Dedifferentiated amniotic fluid mesenchymal stem cell (primary cell): ENCODE results near the gene NDUFS7.
A peak's percentile ranks its signal among the peaks of the same experiment; 100 is the strongest.

Source experiments
- DNase-seq: peaks from one replicate; pipeline ENCODE4 v3.0.0-alpha.2; 2016; ENCODE audit errors: extremely low spot score

The NDUFS7 gene

DNA sequence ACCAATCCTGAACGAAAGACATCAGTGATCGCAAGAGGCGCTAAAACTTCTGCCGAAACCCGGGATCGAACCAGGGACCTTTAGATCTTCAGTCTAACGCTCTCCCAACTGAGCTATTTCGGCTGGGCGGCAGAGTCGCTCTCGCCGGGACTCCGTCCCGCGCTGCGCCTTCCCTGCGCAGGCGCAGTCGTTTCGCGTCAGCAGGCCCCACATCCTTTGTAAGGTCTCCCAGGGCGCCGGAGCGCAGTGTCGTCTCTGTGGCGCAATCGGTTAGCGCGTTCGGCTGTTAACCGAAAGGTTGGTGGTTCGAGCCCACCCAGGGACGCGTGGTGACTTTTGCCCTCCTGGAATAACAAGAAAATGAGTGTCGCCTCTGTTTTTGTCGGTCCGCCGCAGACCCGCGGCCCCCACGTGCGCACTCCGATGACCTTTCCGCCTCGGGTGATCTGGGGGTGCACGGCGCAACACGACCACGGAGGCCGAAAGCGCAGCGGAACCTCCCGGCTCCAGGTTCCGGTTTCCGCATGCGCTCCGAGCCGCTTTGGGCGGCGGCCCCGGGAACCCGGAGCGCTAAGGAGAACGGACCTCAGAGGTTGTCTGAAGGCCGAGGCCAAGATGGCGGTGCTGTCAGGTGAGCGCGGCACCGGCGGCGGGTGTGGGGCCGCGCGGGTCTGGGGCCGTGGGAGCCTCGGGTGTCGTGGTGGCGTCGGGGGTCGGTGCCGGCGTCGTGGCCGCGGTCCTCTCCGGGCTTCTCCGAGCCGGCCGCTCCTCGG lies at the start of gene NDUFS7:
Gene NDUFS7 (plus strand): TSS at position 596 of the 773 bp plus-strand sequence. CDS start 20 bp downstream, at position 616.
- peak; percentile 84 for DNase-seq

GRCh38 chr19:1336079-1336684 lies 47.5 kb upstream of the NDUFS7 start:
- DNase-seq: no peak

- no peak for DNase-seq
Measured at GRCh38 chr19:1340681-1341469, 42.8 kb upstream of the NDUFS7 start.

DNA sequence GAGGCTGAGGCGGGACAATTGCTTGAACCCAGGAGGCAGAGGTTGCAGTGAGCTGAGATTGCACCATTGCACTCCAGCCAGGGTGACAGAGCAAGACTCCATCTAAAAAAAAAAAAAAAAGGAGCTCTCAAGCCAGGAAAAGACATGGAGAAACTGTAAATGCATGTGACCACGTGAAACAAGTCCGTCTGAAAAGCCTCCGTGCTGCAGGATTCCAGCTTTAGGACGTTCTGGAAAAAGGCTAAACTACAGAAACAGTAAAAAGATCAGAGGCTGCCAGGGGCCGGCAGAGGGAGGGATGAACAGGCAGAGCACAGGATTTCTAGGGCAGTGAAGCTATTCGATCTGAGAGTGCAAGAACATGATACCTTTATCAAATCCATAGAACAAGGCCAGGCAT lies 40.7 kb upstream of the NDUFS7 start:
- DNase-seq: no peak

GRCh38 chr19:1349211-1349610 lies 34.5 kb upstream of the NDUFS7 start:
- no peak for DNase-seq

DNA sequence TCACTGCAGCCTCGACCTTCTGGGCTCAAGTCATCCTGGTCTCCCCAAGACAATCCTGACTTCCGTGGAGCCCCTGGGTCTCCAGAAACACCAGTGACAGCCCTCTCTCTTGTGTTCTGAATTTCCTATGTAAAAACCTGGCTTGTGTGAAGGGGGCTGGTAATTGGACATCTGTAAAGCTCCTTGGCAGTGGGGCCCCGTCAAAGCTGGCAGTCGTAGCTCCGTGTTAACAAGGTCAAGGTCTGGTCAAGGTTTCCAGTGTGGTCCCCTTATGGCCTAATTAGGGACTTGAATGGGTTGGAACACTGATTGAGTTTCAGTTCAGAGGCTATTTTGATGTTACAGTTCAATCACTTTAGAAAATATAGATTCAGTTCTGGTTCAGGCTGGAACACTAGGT lies 32.8 kb upstream of the NDUFS7 start:
- no peak for DNase-seq

GRCh38 chr19:1351381-1351851 lies 32.3 kb upstream of the NDUFS7 start:
- DNase-seq: no peak

DNA sequence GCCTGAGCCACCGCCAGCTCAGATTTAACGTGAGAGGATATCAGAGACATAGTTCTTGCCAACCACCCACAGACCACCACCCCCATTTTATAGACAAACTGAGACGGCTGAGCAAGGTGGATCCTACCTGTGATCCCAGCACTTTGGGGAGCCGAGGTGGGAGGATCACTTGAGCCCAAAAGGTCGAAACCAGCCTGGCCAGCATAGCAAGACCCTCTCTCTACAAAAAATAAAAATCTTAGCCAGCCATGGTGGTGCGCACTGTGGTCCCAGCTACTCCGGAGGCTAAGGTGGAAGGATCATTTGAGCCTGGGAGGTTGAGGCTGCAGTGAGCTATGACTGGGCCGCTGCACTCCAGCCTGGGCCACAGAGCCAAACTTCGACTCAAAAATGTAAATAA lies 30.6 kb upstream of the NDUFS7 start:
- no peak for DNase-seq

- DNase-seq: no peak
Measured at GRCh38 chr19:1354970-1355567, 28.6 kb upstream of the NDUFS7 start.

DNA sequence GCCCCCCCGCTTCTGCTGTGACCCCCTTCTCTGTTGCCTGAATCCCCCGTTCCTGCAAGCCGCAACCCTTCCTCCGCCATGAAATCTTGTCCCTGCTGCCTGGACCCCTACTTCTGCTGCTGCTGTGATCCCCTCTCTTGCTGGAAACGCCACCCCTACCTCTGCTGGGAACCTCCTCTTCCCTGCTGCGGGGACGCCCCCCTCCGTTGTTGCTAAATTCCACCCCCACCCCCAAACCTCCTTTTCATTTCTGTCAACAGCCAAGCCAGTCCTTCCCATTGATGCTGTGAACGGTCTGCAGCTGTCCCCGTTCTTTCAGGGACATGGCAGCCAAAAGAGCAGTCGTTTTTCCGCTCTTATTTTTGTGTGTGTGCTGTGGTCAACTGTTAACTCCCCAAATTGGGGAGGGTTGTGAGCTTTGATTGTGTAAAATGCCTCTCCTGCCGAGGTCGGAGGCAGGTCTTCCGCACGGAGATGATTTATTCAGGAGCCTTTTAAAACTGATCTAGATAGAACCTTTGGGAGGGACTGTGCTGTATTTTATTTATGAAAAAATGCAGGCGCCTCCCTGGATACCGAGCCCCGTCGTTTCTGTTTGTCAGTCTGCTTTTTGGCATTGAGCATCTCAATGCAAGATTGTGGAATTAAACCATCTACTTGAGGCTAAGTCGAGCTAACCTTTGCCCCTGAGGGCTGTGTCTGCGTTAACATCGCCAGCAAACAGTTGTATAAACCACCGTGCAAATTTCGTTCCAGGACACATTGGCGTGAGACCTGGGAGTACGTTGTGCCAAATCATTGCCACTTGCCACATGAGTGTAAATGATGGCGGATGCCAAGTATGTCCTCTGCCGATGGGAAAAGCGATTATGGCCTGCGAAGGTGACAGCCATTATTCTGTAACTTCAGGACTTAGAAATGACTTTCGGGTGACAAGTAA lies 27.9 kb upstream of the NDUFS7 start:
- no peak for DNase-seq

- DNase-seq: no peak
Measured at GRCh38 chr19:1356508-1356865, 27.2 kb upstream of the NDUFS7 start.

GRCh38 chr19:1357531-1358109 lies 26.1 kb upstream of the NDUFS7 start:
- DNase-seq: no peak

GRCh38 chr19:1360126-1360817 lies 23.4 kb upstream of the NDUFS7 start:
- no peak for DNase-seq

- DNase-seq: peak; percentile 74
Measured at GRCh38 chr19:1360818-1361461, 22.8 kb upstream of the NDUFS7 start.

DNA sequence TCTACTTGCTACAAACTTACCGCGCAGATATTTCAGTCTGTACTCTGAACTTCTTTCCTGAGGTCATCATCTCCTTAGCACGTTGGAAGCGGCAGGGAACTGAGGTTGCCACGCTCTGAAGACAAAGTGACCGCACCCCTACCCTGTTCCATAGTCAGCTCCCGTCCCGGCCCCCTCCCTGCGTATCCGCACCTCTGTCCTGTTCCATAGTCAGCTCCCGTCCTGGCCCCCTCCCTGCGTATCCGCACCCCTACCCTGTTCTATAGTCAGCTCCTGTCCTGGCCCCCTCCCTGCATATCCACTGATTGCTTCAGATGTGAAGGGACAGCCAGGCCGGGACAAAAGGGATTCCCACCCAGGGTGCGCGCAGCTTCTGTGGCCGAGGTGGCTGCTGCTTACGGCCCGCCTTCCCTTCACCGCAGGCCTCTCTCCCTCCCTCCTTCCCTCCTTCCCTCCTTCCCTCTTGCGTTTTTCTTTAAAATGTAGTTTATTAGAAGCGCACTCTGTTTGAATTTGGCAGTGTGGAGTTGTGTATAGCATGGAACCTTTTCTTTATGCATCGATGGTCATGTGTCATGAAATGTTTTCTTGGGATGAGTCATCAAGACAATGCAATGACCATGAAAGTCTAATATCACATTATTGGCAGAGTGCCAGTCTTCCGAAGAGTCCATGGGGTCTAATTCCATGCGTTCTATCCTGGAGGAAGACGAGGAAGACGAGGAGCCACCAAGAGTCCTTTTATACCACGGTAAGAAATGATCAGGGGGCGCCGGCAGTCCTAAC lies 21.9 kb upstream of the NDUFS7 start:
- DNase-seq: peak; percentile 48

- no peak for DNase-seq
Measured at GRCh38 chr19:1362387-1363257, 21.1 kb upstream of the NDUFS7 start.

DNA sequence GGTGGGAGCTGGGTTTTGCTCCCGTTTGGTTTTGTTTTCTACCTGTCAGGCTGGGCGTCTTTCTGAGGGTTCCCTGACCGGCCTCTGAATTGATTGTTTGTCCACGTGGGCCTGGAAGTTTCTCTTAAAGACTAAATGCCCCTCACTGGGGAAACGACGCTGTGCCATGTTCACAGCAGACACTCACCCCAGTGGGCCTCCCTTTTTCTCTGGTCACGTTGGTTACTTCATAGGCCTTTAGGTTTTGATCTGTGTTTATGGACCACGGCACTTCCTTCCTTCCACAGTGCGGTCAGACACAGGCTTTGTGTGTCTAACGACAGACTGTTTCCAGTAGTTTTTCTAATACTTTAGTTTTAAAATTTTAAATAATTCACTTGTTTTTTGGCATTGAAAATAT lies 20.1 kb upstream of the NDUFS7 start:
- no peak for DNase-seq
